CD4-positive, alpha-beta memory T cell (primary cell): ENCODE results near the gene CRABP2. TPM values are rescaled to one million over a fixed set of nuclear protein-coding genes. Genes with fewer than 3 reads are reported as not detected.
A peak's percentile ranks its signal among the peaks of the same experiment; 100 is the strongest.

Experiments used
- CTCF ChIA-PET: fragments of 350-600 bp; sonication (Branson Sonifier 250); formaldehyde crosslinking; loops from one replicate; lab custom pipeline; 2021; ENCODE audit warnings: inconsistent platforms; ENCODE audit not compliant: partially characterized antibody; lab: Charles Lee
- POLR2A ChIA-PET: fragments of 350-600 bp; sonication (Branson Sonifier 250); formaldehyde crosslinking; loops from one replicate; lab custom pipeline; 2021; ENCODE audit not compliant: partially characterized antibody; lab: Charles Lee
- DNase-seq, 5 donors: peaks; one replicate each; pipeline versions ENCODE4 v3.0.0 to v3.0.0-alpha.2; 2020 to 2022; ENCODE audit warnings: mixed read lengths in 1 of 5
- H3K27ac ChIP-seq: one replicate; pipeline ENCODE4 v1.7.0; 2013; ENCODE audit warnings: low read depth, low read length
- H3K27me3 ChIP-seq: 2 replicates; pipeline ENCODE4 v1.7.0; 2013; ENCODE audit warnings: mild to moderate bottlenecking, low read length, moderate library complexity; ENCODE audit not compliant: insufficient read depth
- H3K36me3 ChIP-seq: 2 replicates; pipeline ENCODE4 v1.7.0; 2013; ENCODE audit warnings: mild to moderate bottlenecking, low read length, moderate library complexity; ENCODE audit not compliant: insufficient read depth
- H3K4me1 ChIP-seq: 2 replicates; pipeline ENCODE4 v1.7.0; 2013; ENCODE audit warnings: mild to moderate bottlenecking, low read length, moderate library complexity; ENCODE audit not compliant: insufficient read depth
- H3K4me3 ChIP-seq, 2 donors: one replicate each; pipeline ENCODE4 v1.7.0; 2013; ENCODE audit warnings: low read length in 2 of 2, mild to moderate bottlenecking in 1 of 2
- H3K9me3 ChIP-seq, 2 donors: one replicate each; pipeline ENCODE4 v1.7.0; 2013; ENCODE audit warnings: low read length in 2 of 2, control low read depth in 1 of 2; ENCODE audit not compliant: control insufficient read depth in 1 of 2
- H3K27ac Mint-ChIP-seq, 7 donors: one replicate each; pipeline ENCODE4 v1.8.0; 2020 to 2021; ENCODE audit warnings: mixed read lengths in 7 of 7, mild to moderate bottlenecking in 6 of 7, inconsistent platforms in 3 of 7, moderate library complexity in 3 of 7
- H3K27me3 Mint-ChIP-seq, 2 donors: one replicate each; pipeline ENCODE4 v1.8.0; 2020 to 2021; ENCODE audit warnings: mixed read lengths in 2 of 2
- H3K36me3 Mint-ChIP-seq, 2 donors: one replicate each; pipeline ENCODE4 v1.8.0; 2020 to 2021; ENCODE audit warnings: mixed read lengths in 2 of 2, inconsistent platforms in 1 of 2, mild to moderate bottlenecking in 1 of 2
- H3K4me1 Mint-ChIP-seq, 4 donors: one replicate each; pipeline ENCODE4 v1.8.0; 2020 to 2021; ENCODE audit warnings: mixed read lengths in 4 of 4, mild to moderate bottlenecking in 1 of 4
- H3K4me3 Mint-ChIP-seq, 8 donors: one replicate each; pipeline ENCODE4 v1.8.0; 2020 to 2021; ENCODE audit warnings: mixed read lengths in 8 of 8, mild to moderate bottlenecking in 7 of 8, moderate library complexity in 6 of 8, inconsistent platforms in 3 of 8
- H3K9me3 Mint-ChIP-seq, 8 donors: one replicate each; pipeline ENCODE4 v1.8.0; 2020 to 2021; ENCODE audit warnings: mixed read lengths in 8 of 8, mild to moderate bottlenecking in 5 of 8, inconsistent platforms in 3 of 8, moderate library complexity in 1 of 8
- intact Hi-C: fragments of 100-400 bp; cut with micrococcal nuclease; formaldehyde crosslinking; loops from one replicate; pipeline ENCODE4 v1.15.1; 2023
- polyA plus RNA-seq, 2 donors: library from polyadenylated mRNA; unstranded; fragments of 300-500 nt; fragmentation: Illumina TruSeq; gene quantifications; one replicate each; pipeline ENCODE4 v1.2.3, GENCODE V29; 2021
- total RNA-seq, 2 experiments: library from RNA; stranded (reverse); gene quantifications; one replicate each; pipeline ENCODE4 v1.2.3, GENCODE V29; 2021

CRABP2 gene
- total and polyA plus RNA-seq, 4 experiments from 2014 or later: 0.21 to 0.61 (median 0.55) TPM; not detected in 1

GRCh38 chr1:156659988-156660751 lies 45.2 kb downstream of the CRABP2 start:
- peak overlapping the region; percentile 45 to 74 (median 60) for H3K4me3 Mint-ChIP-seq
- Histone ChIP-seq H3K27ac (no peak overlapping the region), H3K9me3 (no peaks in the 10 kb centered on the region), H3K4me1 (peaks cover 64% of the 10 kb centered on the region), H3K27me3 (peaks cover 10% of the 10 kb centered on the region), H3K4me3 (peak overlapping the region in 1 of 2 donors; percentile 9), H3K36me3 (no peaks in the 10 kb centered on the region)
- H3K27ac Mint-ChIP-seq: peak overlapping the region in 6 of 7 donors; percentile 69 to 90 (median 84)
- peaks cover 18 to 22% of the 10 kb centered on the region in 2 donors for H3K27me3 Mint-ChIP-seq
- intact Hi-C loops: loop anchor here (1.0 kb wide), 3 partner anchors 18 to 65 kb away; no protein-coding TSS in a partner anchor
- peaks cover 30 to 69% (median 46%) of the 10 kb centered on the region in 4 donors for H3K4me1 Mint-ChIP-seq
- DNase-seq: peak; percentile 87 to 90 (median 88)
- H3K9me3 Mint-ChIP-seq: no peaks in the 10 kb centered on the region
- CTCF ChIA-PET: interaction anchor here (0.6 to 7.8 kb wide), 24 partner anchors 11 to 275 kb away, joined by 3 to 153 read pairs (median 4); partner anchors contain the start of genes CRABP2, ISG20L2, MEF2D and METTL25B
- H3K36me3 Mint-ChIP-seq: no peaks in the 10 kb centered on the region
- POLR2A ChIA-PET: interaction anchor here (2.6 kb wide), 1 partner anchor 46 kb away, joined by 9 read pairs; the partner anchor contains the start of gene CRABP2

DNA sequence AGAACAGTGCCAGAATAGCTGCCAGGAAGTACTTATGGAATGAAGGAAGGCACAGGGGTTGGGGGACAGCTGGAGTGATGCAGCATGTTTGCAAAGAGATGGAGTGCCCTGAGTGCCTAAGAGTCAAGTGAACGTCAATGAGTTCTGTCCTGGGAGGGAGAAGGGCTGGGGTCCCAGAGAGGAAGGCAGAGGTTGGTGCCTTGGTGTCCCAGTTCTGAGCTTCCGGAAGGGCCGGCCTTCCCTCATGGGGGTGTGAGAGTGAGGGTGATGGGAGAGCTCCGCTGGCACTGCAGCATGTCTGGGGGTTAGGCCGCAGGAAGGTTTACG lies 45.8 kb downstream of the CRABP2 start:
- peak overlapping the region; percentile 35 to 74 (median 60) for H3K4me3 Mint-ChIP-seq

GRCh38 chr1:156658945-156659574 lies 46.3 kb downstream of the CRABP2 start:
- intact Hi-C loops: no loop called here
- no peak for DNase-seq
- no peaks in the 10 kb centered on the region for H3K9me3 Mint-ChIP-seq
- H3K27me3 Mint-ChIP-seq: peaks cover 25 to 32% of the 10 kb centered on the region in 2 donors
- H3K36me3 Mint-ChIP-seq: no peaks in the 10 kb centered on the region
- Histone ChIP-seq H3K36me3 (no peaks in the 10 kb centered on the region), H3K4me1 (peaks cover 60% of the 10 kb centered on the region), H3K27me3 (peaks cover 19% of the 10 kb centered on the region), H3K4me3 (no peak overlapping the region), H3K9me3 (no peaks in the 10 kb centered on the region), H3K27ac (no peak overlapping the region)
- peaks cover 30 to 72% (median 46%) of the 10 kb centered on the region in 4 donors for H3K4me1 Mint-ChIP-seq
- CTCF ChIA-PET: interaction anchor here (0.8 to 7.8 kb wide), 17 partner anchors 10 to 158 kb away, joined by 3 to 153 read pairs (median 5); partner anchors contain the start of genes CRABP2, ISG20L2, MEF2D and METTL25B
- POLR2A ChIA-PET: interaction anchor here (2.6 kb wide), 1 partner anchor 47 kb away, joined by 9 read pairs; the partner anchor contains the start of gene CRABP2
- peak overlapping the region in 4 of 7 donors; percentile 53 to 90 (median 78) for H3K27ac Mint-ChIP-seq
- H3K4me3 Mint-ChIP-seq: peak overlapping the region in 3 of 8 donors; percentile 59 to 70 (median 63)

More for the DNA sequence above, 45.8 kb downstream of the CRABP2 start:
- POLR2A ChIA-PET: interaction anchor here (2.6 kb wide), 1 partner anchor 47 kb away, joined by 9 read pairs; the partner anchor contains the start of gene CRABP2
- Histone ChIP-seq H3K27me3 (peaks cover 16% of the 10 kb centered on the region), H3K4me1 (peaks cover 63% of the 10 kb centered on the region), H3K4me3 (peak overlapping the region; percentile 7 to 9), H3K36me3 (no peaks in the 10 kb centered on the region), H3K27ac (no peak overlapping the region), H3K9me3 (no peaks in the 10 kb centered on the region)
- CTCF ChIA-PET: interaction anchor here (0.8 to 7.8 kb wide), 14 partner anchors 10 to 159 kb away, joined by 3 to 153 read pairs (median 4); partner anchors contain the start of genes CRABP2, ISG20L2, MEF2D and METTL25B
- peak overlapping the region in 6 of 7 donors; percentile 67 to 90 (median 78) for H3K27ac Mint-ChIP-seq
- peaks cover 30 to 72% (median 46%) of the 10 kb centered on the region in 4 donors for H3K4me1 Mint-ChIP-seq
- intact Hi-C loops: no loop called here
- H3K27me3 Mint-ChIP-seq: peaks cover 20 to 26% of the 10 kb centered on the region in 2 donors
- no peaks in the 10 kb centered on the region for H3K36me3 Mint-ChIP-seq
- no peak for DNase-seq
- no peaks in the 10 kb centered on the region for H3K9me3 Mint-ChIP-seq

GRCh38 chr1:156658496-156658895 lies 46.9 kb downstream of the CRABP2 start:
- Mint-ChIP-seq H3K27me3 (peaks cover 28 to 37% of the 10 kb centered on the region in 2 donors), H3K4me3 (peak overlapping the region in 2 of 8 donors; percentile 4 to 46), H3K36me3 (no peaks in the 10 kb centered on the region), H3K27ac (peak overlapping the region in 3 of 7 donors; percentile 6 to 53 (median 34)), H3K4me1 (peaks cover 30 to 72% (median 46%) of the 10 kb centered on the region in 4 donors), H3K9me3 (no peaks in the 10 kb centered on the region)
- CTCF ChIA-PET: interaction anchor here (0.9 to 7.8 kb wide), 8 partner anchors 9 to 67 kb away, joined by 3 to 153 read pairs (median 7); partner anchors contain the start of gene NES
- no peak for DNase-seq
- Histone ChIP-seq H3K9me3 (no peaks in the 10 kb centered on the region), H3K4me1 (peaks cover 60% of the 10 kb centered on the region), H3K27me3 (peaks cover 19% of the 10 kb centered on the region), H3K4me3 (no peak overlapping the region), H3K27ac (no peak overlapping the region), H3K36me3 (no peaks in the 10 kb centered on the region)
- POLR2A ChIA-PET: interaction anchor here (0.9 kb wide), 1 partner anchor 31 kb away, joined by 4 read pairs; no protein-coding TSS in a partner anchor
- intact Hi-C loops: no loop called here

- Histone ChIP-seq H3K4me1 (peaks cover 60% of the 10 kb centered on the region), H3K9me3 (no peaks in the 10 kb centered on the region), H3K27me3 (peaks cover 19% of the 10 kb centered on the region), H3K36me3 (no peaks in the 10 kb centered on the region), H3K27ac (no peak overlapping the region), H3K4me3 (peak overlapping the region in 1 of 2 donors; percentile 41)
- intact Hi-C loops: loop anchor here (1.0 kb wide), 1 partner anchor 32 kb away; no protein-coding TSS in a partner anchor
- DNase-seq: no peak
- ChIA-PET POLR2A (interaction anchor here (0.9 kb wide), 1 partner anchor 30 kb away, joined by 4 read pairs; no protein-coding TSS in a partner anchor), CTCF (interaction anchor here (0.7 to 7.8 kb wide), 13 partner anchors 9 to 177 kb away, joined by 3 to 153 read pairs (median 3); partner anchors contain the start of gene NES)
- peaks cover 0 to under 1% (median 0%) of the 10 kb centered on the region in 8 donors for H3K9me3 Mint-ChIP-seq
- H3K4me3 Mint-ChIP-seq: peak overlapping the region; percentile 63 to 89 (median 83)
- H3K27me3 Mint-ChIP-seq: peaks cover 34 to 43% of the 10 kb centered on the region in 2 donors
- H3K27ac Mint-ChIP-seq: peak overlapping the region in 4 of 7 donors; percentile 68 to 82 (median 71)
- H3K4me1 Mint-ChIP-seq: peaks cover 30 to 72% (median 46%) of the 10 kb centered on the region in 4 donors
- no peaks in the 10 kb centered on the region for H3K36me3 Mint-ChIP-seq
These were observed 47.6 kb downstream of the CRABP2 start for GRCh38 chr1:156657741-156658319.
